GM23248 (cell line): ENCODE results near the gene LINGO4. TPM values are rescaled to one million over a fixed set of nuclear protein-coding genes. Genes with fewer than 3 reads are reported as not detected.
"Not testable (repeated sequence)": the region's sequence is repeated elsewhere in the genome, so short reads cannot be mapped to it uniquely, and the experiment has no call there.

ENCODE experiments used
- DNase-seq: peaks from one replicate; pipeline ENCODE4 v3.0.0-alpha.2; 2015
- H2AFZ ChIP-seq: fragments of 200-600 bp; sonication (generic); 2 replicates; pipeline ENCODE4 v1.6.1; 2016; ENCODE audit warnings: antibody characterized with exemption
- H3F3A ChIP-seq: fragments of 200-600 bp; sonication (generic); 2 replicates; pipeline ENCODE4 v1.6.1; 2016; ENCODE audit warnings: mild to moderate bottlenecking, antibody characterized with exemption, mixed run types; ENCODE audit not compliant: insufficient read depth
- H3K27ac ChIP-seq: fragments of 200-600 bp; sonication (generic); 2 replicates; pipeline ENCODE4 v1.5.1; 2016; ENCODE audit warnings: mild to moderate bottlenecking
- H3K27me3 ChIP-seq: fragments of 200-600 bp; sonication (generic); replicated peaks from 2 replicates; pipeline ENCODE4 v1.6.1; 2016; ENCODE audit warnings: mild to moderate bottlenecking; ENCODE audit not compliant: insufficient read depth
- H3K36me3 ChIP-seq: fragments of 200-600 bp; sonication (generic); 2 replicates; pipeline ENCODE4 v1.6.1; 2016; ENCODE audit warnings: low read depth, mild to moderate bottlenecking
- H3K4me1 ChIP-seq: fragments of 200-600 bp; sonication (generic); 2 replicates; pipeline ENCODE4 v1.6.1; 2016; ENCODE audit warnings: mild to moderate bottlenecking; ENCODE audit not compliant: insufficient read depth
- H3K4me2 ChIP-seq: fragments of 200-600 bp; sonication (generic); one replicate; pipeline ENCODE4 v1.6.1; 2016; ENCODE audit warnings: mild to moderate bottlenecking; ENCODE audit not compliant: unreplicated experiment
- H3K4me3 ChIP-seq: fragments of 200-600 bp; sonication (generic); 2 replicates; pipeline ENCODE4 v1.5.1; 2016; ENCODE audit warnings: mild to moderate bottlenecking
- H3K79me2 ChIP-seq: fragments of 200-600 bp; sonication (generic); 2 replicates; pipeline ENCODE4 v1.6.1; 2016; ENCODE audit warnings: mild to moderate bottlenecking; ENCODE audit not compliant: insufficient read depth
- H3K9ac ChIP-seq: fragments of 200-600 bp; sonication (generic); 2 replicates; pipeline ENCODE4 v1.6.1; 2016; ENCODE audit warnings: mild to moderate bottlenecking
- H3K9me2 ChIP-seq: fragments of 200-600 bp; sonication (generic); 2 replicates; pipeline ENCODE4 v1.6.1; 2016; ENCODE audit warnings: mixed run types, mild to moderate bottlenecking, moderate library complexity; ENCODE audit not compliant: insufficient read depth
- H3K9me3 ChIP-seq: fragments of 200-600 bp; sonication (generic); one replicate; pipeline ENCODE4 v1.6.1; 2017; ENCODE audit warnings: low read depth
- H4K20me1 ChIP-seq: fragments of 200-600 bp; sonication (generic); 2 replicates; pipeline ENCODE4 v1.6.0; 2016; ENCODE audit not compliant: insufficient read depth
- EZH2 ChIP-seq: fragments of 200-600 bp; sonication (generic); IDR thresholded peaks from 2 replicates; pipeline ENCODE4 v1.6.1; 2018; ENCODE audit warnings: antibody characterized with exemption, mild to moderate bottlenecking; ENCODE audit not compliant: insufficient read depth, poor library complexity, severe bottlenecking
- EZH2phosphoT487 ChIP-seq: fragments of 200-600 bp; sonication (generic); IDR thresholded peaks from 2 replicates; pipeline ENCODE4 v1.6.1; 2018; ENCODE audit warnings: antibody characterized with exemption, moderate library complexity, mild to moderate bottlenecking, low read depth; ENCODE audit not compliant: insufficient read depth
- WGBS, 2 experiments: methylation state at CpG; one replicate each; pipeline ENCODE4 v1.1.6; 2015 to 2017; ENCODE audit warnings: low lambda C conversion rate in 2 of 2, low coverage in 1 of 2; ENCODE audit errors: missing lambda C conversion rate in 2 of 2; 5-methylcytosine and 5-hydroxymethylcytosine counted together
- in situ Hi-C: fragments of 300-500 bp; cut with MboI; formaldehyde crosslinking; loops from 2 replicates; pipeline ENCODE4 v1.15.0; 2020
- polyA plus RNA-seq: library from polyadenylated mRNA; unstranded; fragments of >200 nt; fragmentation: Nextera tagmentation; extraction: Ambion mirVana; gene quantifications from 2 replicates; pipeline ENCODE4 v1.2.1, GENCODE V29; 2016
- total RNA-seq: library from RNA; depleted of rRNA; stranded (reverse); fragments of >200 nt; shearing (Covaris generic); gene quantifications from 2 replicates; pipeline ENCODE4 v1.2.3, GENCODE V29; 2014

Gene LINGO4
- total and polyA plus RNA-seq, 2 experiments from 2014 or later: not detected

DNA sequence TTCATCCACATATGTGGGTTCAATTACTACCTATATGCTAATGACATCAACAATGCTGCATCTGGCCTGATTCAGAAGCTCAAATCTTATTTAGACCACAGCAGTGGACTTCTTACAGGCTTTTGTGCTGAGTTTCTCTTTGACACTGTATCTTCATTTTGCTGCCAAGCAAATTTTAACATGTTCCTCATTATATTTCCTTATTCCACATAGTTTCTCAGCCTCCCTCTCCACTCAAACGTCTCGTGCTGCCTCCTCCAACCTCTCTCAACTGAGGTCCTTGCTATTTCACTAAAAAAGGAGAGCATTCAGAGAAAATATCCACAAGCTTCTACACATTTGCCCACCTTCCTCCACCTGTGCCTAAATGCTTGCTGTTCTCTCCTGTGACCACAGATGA lies 21.4 kb downstream of the LINGO4 start:
- in situ Hi-C loops: no loop called here
- H3K9me2 ChIP-seq: no peaks in the 10 kb centered on the region
- H3K4me3 ChIP-seq: no peak overlapping the region
- H4K20me1 ChIP-seq: no peaks in the 10 kb centered on the region
- DNase-seq: no peak
- no peak overlapping the region for H3K9ac ChIP-seq
- TF ChIP-seq EZH2: no peak
- no peak for TF ChIP-seq EZH2phosphoT487
- H3K27ac ChIP-seq: no peak overlapping the region
- no peaks in the 10 kb centered on the region for H3F3A ChIP-seq
- H3K9me3 ChIP-seq: no peaks in the 10 kb centered on the region
- no peaks in the 10 kb centered on the region for H3K36me3 ChIP-seq
- 53 to 61% methylated on average over 2 of the region's 2 CpGs for WGBS, 2 experiments
- peaks cover 18% of the 10 kb centered on the region for H3K27me3 ChIP-seq
- no peak overlapping the region for H2AFZ ChIP-seq
- H3K4me1 ChIP-seq: no peaks in the 10 kb centered on the region
- H3K79me2 ChIP-seq: no peaks in the 10 kb centered on the region
- H3K4me2 ChIP-seq: no peak overlapping the region

DNA sequence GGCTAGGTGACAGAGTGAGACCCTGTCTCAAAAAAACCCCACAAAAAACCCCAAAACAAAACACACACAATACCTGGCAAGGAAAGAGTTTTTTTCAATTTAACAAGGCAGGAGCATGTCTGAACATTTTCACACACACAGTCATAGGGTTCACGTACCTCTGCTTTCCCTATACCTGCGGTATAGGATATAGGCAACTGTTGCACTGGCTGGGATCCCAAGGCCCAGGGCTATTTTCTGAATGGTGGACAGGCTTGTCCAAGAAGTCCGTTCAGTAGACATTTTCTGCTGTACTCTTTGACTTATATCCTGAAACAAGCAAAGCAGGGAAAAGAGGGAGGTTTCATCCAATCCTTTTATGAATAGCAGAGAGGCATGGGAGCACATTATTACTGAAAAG lies 22.5 kb downstream of the LINGO4 start:
- Histone ChIP-seq H3K9ac (no peak overlapping the region), H3K4me2 (no peak overlapping the region), H3K79me2 (no peaks in the 10 kb centered on the region), H3K36me3 (no peaks in the 10 kb centered on the region), H2AFZ (no peak overlapping the region), H3K27ac (no peak overlapping the region), H3F3A (no peaks in the 10 kb centered on the region), H3K4me3 (no peak overlapping the region), H3K27me3 (peaks cover 18% of the 10 kb centered on the region), H3K9me3 (no peaks in the 10 kb centered on the region), H3K4me1 (no peaks in the 10 kb centered on the region), H3K9me2 (no peaks in the 10 kb centered on the region), H4K20me1 (no peaks in the 10 kb centered on the region)
- DNase-seq: no peak
- in situ Hi-C loops: no loop called here
- 47 to 57% methylated on average over 3 of the region's 3 CpGs for WGBS, 2 experiments
- TF ChIP-seq EZH2 (no peak), EZH2phosphoT487 (no peak)

DNA sequence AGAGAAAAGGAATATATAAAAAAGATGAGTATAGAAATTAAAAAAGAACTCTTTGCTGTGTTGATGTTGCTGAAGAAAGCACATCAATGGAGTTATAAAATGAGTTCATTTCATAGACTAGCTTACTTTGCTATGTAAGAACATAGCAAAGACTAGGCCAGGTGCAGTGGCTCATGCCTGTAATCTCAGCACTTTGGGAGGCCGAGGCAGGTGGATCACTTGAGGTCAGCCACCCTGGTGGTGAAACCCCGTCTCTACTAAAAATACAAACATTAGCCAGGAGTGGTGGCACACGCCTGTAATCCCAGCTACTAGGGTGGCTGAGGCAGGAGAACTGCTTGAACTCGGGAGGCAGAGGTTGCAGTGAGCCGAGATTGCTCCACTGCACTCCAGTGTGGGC lies 23.2 kb downstream of the LINGO4 start:
- DNase-seq, H3K79me2 ChIP-seq, H3K9ac ChIP-seq, H3K4me2 ChIP-seq, H2AFZ ChIP-seq, H3F3A ChIP-seq, H3K36me3 ChIP-seq, H3K9me2 ChIP-seq, H3K27ac ChIP-seq, H3K4me3 ChIP-seq, in situ Hi-C loops, H4K20me1 ChIP-seq, H3K9me3 ChIP-seq, H3K4me1 ChIP-seq: not testable (repeated sequence)
- H3K27me3 ChIP-seq: peaks cover 18% of the 10 kb centered on the region
- 83 to 88% methylated on average over 5 of the region's 5 CpGs for WGBS, 2 experiments

DNA sequence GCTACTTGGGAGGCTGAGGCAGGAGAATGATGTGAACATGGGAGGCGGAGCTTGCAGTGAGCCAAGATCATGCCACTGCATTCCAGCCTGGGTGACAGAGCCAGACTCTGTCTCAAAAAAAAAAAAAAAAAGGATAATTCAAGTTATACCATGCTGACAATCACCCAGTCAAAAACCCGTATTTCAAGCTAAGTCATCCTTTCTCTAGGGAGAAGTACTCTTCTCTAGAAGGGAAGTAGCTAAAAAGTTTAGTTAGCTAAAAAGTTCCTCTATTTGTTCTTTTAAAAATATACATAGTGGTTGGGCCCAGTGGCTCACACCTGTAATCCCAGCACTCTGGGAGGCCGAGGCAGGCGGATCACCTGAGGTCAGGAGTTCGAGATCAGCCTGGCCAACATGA lies 24.5 kb downstream of the LINGO4 start:
- H3K4me2 ChIP-seq, H3K9me3 ChIP-seq, in situ Hi-C loops, H3K36me3 ChIP-seq, H3K9me2 ChIP-seq, H3F3A ChIP-seq, H3K79me2 ChIP-seq, H4K20me1 ChIP-seq, H3K27ac ChIP-seq, H3K9ac ChIP-seq, H3K4me1 ChIP-seq, H2AFZ ChIP-seq, H3K4me3 ChIP-seq, DNase-seq: not testable (repeated sequence)
- peaks cover 12% of the 10 kb centered on the region; the same call in 1 of the 2 replicates for H3K27me3 ChIP-seq
- WGBS, 2 experiments: 72 to 82% methylated on average over 5 of the region's 5 CpGs

DNA sequence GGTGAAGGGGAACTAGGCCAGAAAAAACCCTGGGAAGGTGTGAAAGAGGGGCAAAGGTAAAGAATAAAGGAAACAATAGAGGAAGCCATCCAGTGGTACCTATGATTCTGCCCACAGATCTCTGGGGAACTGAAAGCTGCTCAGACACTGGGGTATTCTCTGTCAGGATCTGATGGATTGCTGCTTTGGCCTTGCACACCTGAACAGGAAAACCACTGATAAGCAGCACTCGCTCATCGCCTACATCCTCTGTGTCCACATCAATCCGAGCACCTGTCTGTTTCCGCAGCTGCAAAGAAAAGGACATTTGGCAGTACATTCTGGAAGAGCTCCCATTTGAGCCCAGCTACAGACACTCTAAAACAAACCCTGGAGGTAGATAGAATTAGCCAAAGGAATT lies 25.4 kb downstream of the LINGO4 start:
- no peak overlapping the region for H3K4me3 ChIP-seq
- H3K9ac ChIP-seq: no peak overlapping the region
- H3K79me2 ChIP-seq: no peaks in the 10 kb centered on the region
- no peak overlapping the region for H3K27ac ChIP-seq
- no peaks in the 10 kb centered on the region for H3K36me3 ChIP-seq
- in situ Hi-C loops: no loop called here
- H3K27me3 ChIP-seq: 0 out of 2 replicates have a peak, but pooled peaks cover 9% of the 10 kb centered on the region
- H3K4me2 ChIP-seq: no peak overlapping the region
- TF ChIP-seq EZH2phosphoT487: no peak
- no peak for TF ChIP-seq EZH2
- no peaks in the 10 kb centered on the region for H3K4me1 ChIP-seq
- H3K9me3 ChIP-seq: no peaks in the 10 kb centered on the region
- WGBS, 2 experiments: 90 to 92% methylated on average over 4 of the region's 4 CpGs
- no peaks in the 10 kb centered on the region for H4K20me1 ChIP-seq
- no peaks in the 10 kb centered on the region; the same call in 1 of the 2 replicates for H3K9me2 ChIP-seq
- H3F3A ChIP-seq: no peaks in the 10 kb centered on the region
- DNase-seq: no peak
- H2AFZ ChIP-seq: no peak overlapping the region
